GM19351 (cell line): Measurements from ENCODE around the gene TRAPPC14.

Source experiments
- ATAC-seq: cut with Tn5 transposase; IDR thresholded peaks from one replicate; pipeline ENCODE4 v1.9.1; 2021; ENCODE audit warnings: mild to moderate bottlenecking, moderate library complexity; ENCODE audit not compliant: unreplicated experiment

TRAPPC14 gene

GRCh38 chr7:100126931-100127865 lies 31.3 kb downstream of the TRAPPC14 start, which contains the start of gene MBLAC1:
Gene MBLAC1 (plus strand): TSS chr7:100126967. CDS start chr7:100127396, 429 bp downstream.
- ATAC-seq = peak; percentile 57

DNA sequence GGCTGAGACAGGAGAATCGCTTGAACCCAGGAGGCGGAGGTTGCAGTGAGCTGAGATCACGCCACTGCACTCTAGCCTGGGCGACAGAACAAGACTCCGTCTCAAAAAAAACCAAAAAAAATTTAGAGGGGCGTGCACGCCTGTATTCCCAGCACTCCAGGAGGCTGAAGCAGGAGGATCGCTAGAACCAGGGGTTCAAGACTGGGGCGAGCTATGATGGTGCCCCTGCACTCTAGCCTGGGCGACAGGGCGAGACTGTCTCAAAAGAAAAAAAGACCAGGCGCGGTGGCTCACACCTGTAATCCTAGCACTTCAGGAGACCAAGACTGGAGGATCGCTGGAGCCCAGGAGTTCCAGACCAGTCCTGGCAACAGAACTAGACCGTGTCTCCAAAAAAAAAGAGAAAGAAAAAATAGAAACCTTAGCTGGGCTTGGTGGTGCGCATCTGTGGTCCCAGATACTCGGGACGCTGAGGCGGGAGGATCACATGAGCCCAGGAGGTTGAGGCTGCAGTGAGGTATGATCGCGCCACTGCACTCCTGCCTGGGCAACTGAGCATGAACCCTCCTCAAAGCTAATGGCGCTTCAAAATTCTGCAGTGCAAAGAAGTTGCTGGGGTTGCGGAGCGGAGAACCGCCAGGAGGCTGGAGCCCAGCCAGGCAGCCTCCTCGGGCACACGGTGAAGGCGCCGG lies 32.1 kb downstream of the TRAPPC14 start:
- ATAC-seq = peak; percentile 24

GRCh38 chr7:100124301-100125230 lies 34.0 kb downstream of the TRAPPC14 start:
- ATAC-seq = no peak

GRCh38 chr7:100122568-100122967 lies 36.0 kb downstream of the TRAPPC14 start:
- no peak for ATAC-seq

DNA sequence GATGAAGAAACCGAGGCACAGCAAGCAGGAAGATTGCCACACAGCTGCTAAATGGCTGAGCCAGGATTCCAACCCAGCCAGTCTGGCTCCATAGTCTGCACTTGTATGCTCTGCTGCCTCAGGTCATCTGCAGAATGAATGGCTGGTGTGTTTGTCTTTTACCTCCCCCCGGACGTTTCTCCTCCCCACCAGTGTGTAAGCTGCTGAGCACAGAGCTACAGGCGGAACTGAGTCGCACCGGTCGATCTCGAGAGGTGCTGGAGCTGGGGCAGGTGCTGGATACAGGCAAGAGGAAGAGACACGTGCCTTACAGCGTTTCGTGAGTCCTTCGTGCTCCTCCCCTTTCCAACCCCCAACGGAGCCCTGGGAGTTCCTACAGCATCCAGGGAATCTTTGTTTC lies 36.5 kb downstream of the TRAPPC14 start:
- ATAC-seq = no peak

DNA sequence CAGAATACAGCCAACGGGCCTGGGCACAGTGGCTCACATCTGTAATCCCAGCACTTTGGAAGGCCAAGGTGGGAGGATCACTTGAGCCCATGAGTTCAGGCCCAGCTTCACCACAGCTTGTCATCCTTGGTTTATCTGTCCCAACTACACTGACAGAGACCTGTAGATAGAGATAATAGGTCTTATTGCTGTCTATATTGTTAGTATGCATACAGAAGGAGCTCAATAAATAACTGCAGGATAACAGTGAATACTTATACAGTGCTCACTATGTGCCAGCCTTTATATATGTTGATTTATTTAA lies 37.8 kb downstream of the TRAPPC14 start:
- no peak for ATAC-seq

GRCh38 chr7:100119970-100120732 lies 38.4 kb downstream of the TRAPPC14 start:
- peak; percentile 34 for ATAC-seq

DNA sequence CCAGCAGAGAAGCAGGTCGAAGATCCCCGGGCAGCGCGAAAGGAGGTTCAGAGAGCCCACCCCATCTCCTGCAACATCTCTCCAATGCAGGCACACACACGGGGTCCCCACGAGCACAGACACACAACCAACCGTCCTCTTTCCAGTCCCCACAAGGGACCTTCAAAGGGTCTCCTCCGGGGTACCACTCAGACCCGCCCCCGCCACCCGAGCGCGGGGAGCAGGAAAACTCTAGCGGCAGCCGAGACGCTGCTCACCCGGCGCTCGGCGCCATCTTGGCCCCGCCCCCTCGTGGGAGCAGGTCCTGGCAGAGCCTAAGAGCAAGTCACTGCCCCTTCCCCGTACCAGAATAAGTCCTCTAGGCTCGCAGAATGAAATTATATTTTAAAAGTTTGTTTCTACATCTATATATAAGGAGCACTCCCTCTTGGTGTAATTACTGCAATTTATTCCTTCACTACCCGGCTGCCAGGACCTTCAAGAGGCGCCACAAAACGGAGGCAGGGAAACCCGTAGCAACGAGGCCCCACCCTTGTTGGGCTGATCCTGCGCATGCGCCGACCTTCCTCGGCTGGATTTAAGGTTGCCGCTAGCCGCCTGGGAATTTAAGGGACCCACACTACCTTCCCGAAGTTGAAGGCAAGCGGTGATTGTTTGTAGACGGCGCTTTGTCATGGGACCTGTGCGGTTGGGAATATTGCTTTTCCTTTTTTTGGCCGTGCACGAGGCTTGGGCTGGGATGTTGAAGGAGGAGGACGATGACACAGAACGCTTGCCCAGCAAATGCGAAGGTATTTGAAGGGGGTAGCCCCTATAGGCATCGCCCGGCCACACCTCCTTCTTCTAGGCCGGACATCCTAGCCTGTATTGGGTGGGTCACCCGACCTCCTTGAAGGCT lies 39.2 kb downstream of the TRAPPC14 start, which contains the start of the genes CNPY4 and TAF6:
Gene CNPY4 (plus strand): TSS at position 563 of the 898 bp plus-strand sequence. CDS start 111 bp downstream, at position 674.
Gene TAF6 (minus strand): TSS at position 287 of the 898 bp plus-strand sequence. CDS start 5,149 bp downstream, outside the sequence.
- peak; percentile 78 for ATAC-seq

DNA sequence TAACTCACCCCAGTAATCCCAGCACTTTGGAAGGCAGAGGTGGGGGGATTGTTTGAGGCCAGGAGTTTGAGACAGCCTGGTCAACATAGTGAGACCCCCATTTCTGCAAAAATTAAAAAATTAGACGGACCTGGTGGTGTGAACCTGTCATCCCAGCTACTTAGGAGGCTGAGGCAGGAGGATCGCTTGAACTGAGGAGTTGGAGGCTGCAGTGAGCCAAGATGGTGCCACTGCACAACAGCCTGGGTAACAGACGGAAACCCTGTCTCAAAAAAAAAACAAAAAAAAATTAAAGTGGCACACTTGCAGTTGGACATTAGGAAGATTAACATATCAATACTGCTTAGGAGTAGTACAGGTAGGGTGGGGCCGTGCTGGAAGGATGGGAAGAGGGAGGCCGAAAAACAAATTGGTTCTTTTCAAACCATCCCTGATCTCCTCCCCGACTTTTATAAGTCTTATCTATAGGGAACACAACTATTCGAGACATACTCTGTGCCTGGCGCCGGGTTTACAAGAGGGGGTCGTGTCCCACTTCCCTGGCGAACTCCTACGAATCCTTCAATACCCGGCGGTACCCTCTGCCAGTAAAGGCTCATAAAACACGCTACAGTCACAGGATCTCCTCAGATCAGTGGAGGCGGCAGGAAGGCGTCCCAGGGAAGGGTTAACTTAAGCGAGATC lies 40.0 kb downstream of the TRAPPC14 start:
- no peak for ATAC-seq

DNA sequence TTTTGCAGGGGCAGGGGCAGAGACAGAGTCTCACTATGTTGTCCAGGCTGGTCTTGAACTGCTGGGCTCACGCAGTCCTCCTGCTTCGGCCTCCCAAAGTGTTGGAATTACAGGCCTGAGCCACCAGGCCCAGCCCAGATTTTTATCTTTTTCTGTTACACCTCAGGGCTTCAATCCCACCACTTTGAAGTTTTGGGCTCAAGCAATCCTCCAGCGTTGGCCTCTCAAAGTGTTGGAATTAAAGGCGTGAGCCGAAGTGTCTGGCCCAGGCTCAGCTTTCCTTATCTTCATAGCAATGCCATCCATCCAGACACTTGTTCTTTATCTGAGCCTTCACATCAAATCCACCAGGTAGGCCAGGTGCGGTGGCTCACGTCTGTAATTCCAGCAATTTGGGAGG lies 43.5 kb downstream of the TRAPPC14 start:
- ATAC-seq = no peak

DNA sequence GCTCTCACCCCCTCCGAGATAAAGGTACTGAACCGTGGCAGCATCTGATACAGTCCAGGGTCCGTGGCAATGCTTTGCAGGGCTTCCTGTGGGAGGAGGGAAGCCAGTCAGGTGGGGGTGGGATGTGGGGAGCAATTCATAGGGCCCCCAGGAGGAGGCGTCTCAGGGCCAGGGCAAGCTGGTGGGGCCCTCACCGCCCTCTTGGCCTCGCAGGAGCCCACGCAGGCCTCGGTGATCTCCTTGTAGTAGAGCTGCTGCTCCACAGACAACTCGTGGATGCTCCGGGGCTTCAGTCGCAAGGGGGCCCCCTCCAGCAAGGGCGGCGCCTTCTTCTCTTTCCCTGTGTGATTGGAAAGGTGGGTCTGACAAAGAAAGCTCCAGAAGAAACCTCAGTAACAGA lies 46.6 kb downstream of the TRAPPC14 start:
- no peak for ATAC-seq

DNA sequence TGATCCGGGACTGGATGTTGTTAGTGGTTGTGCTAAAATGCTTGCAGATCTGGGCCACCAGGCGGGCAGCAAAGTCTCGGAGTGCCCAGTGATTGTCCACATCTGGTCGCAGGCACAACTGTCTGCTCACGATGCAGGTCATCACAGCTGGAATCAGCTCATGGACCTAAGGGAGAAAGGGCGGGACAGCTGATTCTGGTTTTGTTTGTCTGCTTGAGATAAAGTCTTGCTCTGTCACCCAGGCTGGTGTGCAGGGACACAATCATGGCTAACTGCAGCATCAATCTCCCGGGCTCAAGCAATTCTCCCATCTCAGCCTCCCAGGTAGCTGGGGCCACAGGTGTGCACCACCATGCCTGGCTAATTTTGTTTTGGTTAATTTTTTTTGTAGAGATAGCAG lies 47.4 kb downstream of the TRAPPC14 start:
- no peak for ATAC-seq

DNA sequence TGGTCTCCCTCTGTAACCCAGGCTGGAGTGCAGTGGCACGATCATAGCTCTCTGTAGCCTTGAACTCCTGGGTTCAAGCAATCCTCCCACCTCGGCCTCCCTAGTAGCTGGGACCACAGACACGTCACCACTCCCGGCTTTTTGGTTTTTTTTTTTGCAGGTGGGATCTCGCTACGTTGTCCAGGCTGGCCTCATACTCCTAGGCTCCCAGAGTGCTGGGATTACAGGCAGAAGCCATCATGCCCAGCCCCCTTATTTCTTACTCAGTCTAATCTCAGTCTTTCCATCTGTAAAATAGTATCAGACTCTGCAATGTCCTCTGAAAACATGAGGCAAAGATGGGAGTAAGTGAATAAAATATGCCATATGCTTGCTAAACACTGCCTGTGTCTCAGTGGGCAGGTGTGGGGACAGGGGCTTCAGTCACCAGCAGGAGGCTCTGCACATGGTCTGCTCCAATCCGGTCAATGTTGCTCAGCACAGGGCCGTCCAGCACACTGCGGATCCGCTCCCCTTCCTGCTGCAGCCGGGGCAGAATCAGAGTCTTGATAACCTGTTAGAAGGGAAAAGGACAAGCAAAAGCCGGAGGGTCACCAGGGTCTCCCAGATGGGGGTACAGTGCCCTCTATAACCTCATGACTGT lies 48.9 kb downstream of the TRAPPC14 start:
- no peak for ATAC-seq

DNA sequence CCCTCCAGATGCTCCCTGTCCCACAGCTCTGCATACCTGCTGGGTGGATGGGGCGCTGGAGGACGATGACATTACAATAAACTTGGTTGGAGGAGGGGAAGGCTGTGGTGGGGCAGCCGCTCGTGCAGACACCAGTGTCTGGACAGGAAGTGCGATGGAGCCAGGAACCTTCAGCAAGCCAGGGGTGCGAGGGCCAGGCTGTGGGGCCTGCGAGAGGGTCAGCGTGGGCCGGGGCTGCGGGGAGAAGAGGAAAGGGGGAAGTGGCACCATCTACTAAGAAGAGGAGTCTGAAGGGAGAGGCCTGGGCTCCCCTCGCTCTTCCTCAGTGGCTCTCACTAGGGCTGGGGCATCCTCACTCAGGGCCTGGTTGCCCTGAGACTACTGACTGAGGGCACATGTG lies 50.6 kb downstream of the TRAPPC14 start:
- ATAC-seq = no peak

- no peak for ATAC-seq
Measured at GRCh38 chr7:100107125-100107737, 51.3 kb downstream of the TRAPPC14 start.

DNA sequence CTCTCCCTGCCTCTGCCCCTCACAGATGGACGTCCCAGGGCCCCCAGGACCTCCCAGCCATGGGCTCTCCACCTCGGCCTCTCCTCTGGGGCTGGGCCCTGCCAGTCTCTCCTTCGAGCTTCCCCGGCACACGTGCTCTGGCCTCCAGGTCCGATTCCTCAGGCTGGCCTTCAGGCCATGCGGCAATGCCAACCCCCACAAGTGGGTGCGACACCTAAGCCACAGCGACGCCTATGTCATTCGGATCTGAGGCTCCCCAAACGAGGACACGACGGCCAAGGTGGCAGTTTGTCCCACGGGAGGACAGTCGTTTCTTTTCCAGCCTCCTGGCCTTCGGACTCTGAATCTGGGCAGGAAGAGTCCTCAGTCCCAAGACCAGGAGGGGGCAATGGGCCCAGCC lies 51.9 kb downstream of the TRAPPC14 start:
- no peak for ATAC-seq

DNA sequence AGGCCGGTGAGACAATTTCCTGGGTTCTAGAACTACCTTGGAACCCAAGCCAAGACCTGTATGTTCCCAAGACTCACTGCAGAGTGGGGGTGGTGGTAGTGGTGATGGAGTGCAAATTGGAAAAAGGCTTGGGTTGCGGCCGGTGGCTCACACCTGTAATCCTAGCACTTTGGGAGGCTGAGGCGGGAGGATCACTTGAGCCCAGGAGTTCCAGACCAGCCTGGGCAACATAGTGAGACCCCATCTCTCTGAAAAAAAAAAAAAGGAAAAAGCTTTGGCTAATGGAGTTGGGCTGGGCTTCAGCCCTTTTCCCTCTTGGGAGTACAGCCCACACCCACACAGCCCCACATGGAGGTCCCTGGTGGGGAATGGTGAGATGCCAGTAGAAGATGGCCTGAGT lies 53.0 kb downstream of the TRAPPC14 start:
- ATAC-seq = no peak
